ENCODE results near the gene LMNTD1. TPM values are rescaled to one million over a fixed set of nuclear protein-coding genes. Genes with fewer than 3 reads are reported as not detected.
"Not testable (repeated sequence)": the region's sequence is repeated elsewhere in the genome, so short reads cannot be mapped to it uniquely, and the experiment has no call there.

The LMNTD1 gene
- total RNA-seq, 2 experiments from 2014 or later = not detected

DNA sequence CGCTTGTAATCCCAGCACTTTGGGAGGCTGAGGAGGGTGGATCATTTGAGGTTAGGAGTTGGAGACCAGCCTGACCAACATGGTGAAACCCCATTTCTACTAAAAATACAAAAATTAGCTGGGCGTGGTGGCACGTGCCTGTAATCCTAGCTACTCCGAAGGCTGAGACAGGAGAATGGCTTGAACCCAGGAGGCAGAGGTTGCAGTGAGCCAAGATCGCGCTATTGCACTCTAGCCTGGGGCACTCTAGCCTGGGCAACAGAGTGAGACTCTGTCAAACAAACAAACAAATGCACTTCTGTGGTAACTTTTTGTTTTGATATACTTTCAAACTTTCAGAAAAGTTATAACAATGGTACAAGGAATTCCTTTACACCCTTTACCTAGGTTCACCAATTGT lies 126.3 kb downstream of the LMNTD1 start:
- H3K4me1 Mint-ChIP-seq = peaks cover 12% of the 10 kb centered on the region
- H3K27me3 Mint-ChIP-seq, CTCF ChIA-PET: not testable (repeated sequence)

More for the DNA sequence above, 126.3 kb downstream of the LMNTD1 start:
- H3K9me3 Mint-ChIP-seq; DNase-seq; POLR2A ChIA-PET; H3K36me3 Mint-ChIP-seq (ENCODE audit: low read depth); H3K27ac Mint-ChIP-seq; H3K4me3 Mint-ChIP-seq: not testable (repeated sequence)

Data from activated CD4-positive, alpha-beta memory T cell treated with anti-CD3 and anti-CD28 coated beads, Interleukin-2, amount 10 ng/mL, durations not matched to agents 7 days and 5 days (primary cell).